Measurements from ENCODE around the gene STX4.

DNA sequence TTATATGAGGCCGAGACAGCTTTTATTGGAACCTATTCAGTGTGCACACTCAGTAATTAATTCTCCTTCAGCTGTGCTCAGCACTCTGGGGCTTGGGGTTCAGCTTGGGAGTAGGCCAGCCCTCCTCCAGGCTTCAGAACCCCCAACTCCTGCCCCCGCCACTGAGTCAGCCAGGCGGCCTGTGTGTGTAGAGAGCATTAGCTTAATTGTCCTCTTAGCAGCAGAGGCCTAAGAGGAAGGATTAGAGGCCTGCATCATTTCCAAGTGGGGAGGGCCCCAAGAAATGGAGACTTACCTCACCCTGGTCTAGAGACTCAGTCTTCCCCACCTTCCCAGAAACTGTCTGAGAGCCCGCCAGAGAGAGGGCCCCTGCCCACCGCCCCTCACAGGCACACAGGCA lies 54.6 kb downstream of the STX4 start:
- no peak for TF ChIP-seq CTCF (IDR thresholded peaks at IDR 0.05)
- TF ChIP-seq POLR2A (IDR thresholded peaks at IDR 0.05): no peak

Data from Peyer's patch (tissue), 4 donors.